Activated CD8-positive, alpha-beta memory T cell treated with anti-CD3 and anti-CD28 coated beads for 24 hours (primary cell): ENCODE data around the gene TBCK.
"Not testable (repeated sequence)": the region's sequence is repeated elsewhere in the genome, so short reads cannot be mapped to it uniquely, and the experiment has no call there.

ENCODE experiments used
- DNase-seq: peaks from one replicate; pipeline ENCODE4 v3.0.0-alpha.2; 2020

TBCK gene

GRCh38 chr4:106315968-106316772, at the start of gene TBCK, which contains the start of gene AIMP1:
TBCK (minus strand) TSS chr4:106316209; CDS start chr4:106308960, 7,249 bp downstream.
AIMP1 (plus strand) TSS chr4:106316550; CDS start chr4:106325010, 8,460 bp downstream.
- peak; percentile 94 for DNase-seq

GRCh38 chr4:106365613-106366012, 49.6 kb upstream of the TBCK start:
- no peak for DNase-seq

DNA sequence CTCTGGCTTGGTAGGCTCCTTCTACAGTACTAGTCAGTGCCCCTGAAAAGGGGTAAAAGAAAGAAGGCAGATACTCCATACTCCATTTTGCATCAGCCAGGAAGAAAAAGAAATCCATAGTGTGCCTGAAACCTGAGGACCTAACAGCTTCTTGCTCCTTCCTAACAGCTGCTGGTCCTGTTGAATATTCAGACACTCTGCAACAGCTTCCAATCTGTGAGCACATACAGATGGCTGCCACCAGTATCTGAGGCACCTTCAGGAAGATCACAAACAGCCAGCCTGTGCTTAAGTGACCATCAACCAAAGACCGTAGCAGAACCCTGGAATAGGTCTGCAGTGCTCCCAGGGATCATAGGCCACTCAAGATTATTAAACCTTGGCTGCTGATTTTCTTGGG, 48.3 kb upstream of the TBCK start:
- no peak for DNase-seq

DNA sequence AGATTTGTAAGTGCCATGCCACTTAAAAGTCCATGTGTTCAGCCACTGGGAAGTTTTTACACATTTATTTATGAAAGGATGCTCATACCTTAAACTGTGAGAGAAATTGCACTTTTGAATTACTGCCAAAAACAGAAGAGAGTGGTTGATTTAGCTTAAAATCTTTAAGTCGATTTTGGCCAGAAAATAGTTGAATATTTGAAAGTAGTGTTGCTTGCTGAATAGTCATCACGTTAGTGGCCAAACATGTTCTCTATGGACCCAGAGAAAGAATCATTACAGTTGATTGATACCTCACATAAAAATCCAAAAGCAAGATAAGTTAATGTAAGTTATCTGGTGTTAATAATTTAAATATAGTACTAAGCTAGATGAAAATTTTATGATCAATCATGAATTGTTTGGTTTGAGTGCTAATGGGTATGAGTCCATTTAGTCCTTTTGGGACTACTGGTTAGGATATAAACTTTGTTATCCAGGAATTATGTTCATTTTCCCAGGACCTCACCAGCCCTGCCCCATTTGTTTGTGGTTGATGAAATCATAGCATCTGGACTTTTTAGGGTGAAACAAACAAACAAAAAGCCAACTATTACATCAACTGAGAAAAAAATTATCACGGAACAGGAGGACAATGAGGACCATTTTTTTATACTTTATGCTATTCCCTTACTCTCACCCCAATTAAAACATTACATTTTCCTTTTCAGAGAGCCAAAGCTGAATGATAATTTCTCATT, 46.2 kb upstream of the TBCK start:
- no peak for DNase-seq

- no peak for DNase-seq
Observed at GRCh38 chr4:106358899-106359298, 42.9 kb upstream of the TBCK start.

DNA sequence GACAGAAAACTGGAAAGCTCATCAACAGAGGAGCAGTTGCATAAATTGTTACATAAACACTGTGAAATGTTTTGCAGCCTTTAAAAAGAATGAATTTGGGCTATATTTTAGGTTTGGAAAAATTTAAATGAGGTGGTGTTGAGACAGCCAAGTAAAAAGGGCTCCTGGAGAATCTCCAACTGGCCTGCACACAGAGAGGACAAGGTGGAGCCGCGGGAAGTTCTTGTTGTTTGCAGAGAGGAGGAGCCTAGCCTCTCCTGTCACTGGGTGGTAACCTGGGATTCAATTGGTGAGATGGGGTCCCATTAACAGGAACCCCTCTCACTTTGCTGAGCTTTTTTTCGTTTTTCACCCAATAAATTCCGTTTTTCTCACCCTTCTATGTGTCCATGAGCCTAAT, 39.2 kb upstream of the TBCK start:
- DNase-seq: no peak

DNA sequence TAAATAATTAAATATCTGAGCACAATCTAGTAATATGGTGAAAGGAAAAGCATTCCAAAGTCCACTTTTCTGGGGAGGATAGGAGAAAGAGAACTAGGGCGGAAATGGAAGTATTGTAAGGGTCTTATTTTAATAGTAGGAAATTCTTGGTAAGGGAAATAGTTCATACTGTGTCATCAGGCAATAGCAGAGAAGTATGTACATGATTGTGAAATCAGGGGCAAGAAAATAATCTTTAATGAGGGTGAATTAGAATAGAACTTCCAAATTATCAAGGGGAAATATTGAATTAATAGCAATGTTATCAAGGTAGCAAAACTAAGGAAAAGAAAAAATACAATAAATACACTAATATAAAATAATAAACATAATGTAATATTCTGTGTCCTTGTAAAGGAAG, 37.8 kb upstream of the TBCK start:
- DNase-seq: no peak

DNA sequence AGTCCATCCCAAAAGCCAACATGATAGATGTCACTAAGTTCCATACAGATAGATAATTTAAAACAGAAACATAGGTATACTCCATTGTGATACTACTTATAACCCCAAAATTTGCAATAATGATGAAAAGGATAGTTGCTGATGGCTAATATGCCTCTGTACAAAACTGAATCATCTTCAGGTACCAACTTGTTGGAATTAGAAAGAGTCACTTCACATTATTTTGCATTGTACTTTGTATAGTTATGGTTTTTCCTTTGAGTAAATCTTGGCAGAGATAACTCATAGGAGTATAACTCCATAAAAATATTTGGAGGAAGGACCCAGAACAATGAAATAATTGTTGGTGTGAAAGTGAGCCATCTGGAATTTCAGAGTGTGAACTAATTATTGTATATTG, 35.0 kb upstream of the TBCK start:
- DNase-seq: no peak

- no peak for DNase-seq
Observed at GRCh38 chr4:106347167-106347566, 31.2 kb upstream of the TBCK start.

DNA sequence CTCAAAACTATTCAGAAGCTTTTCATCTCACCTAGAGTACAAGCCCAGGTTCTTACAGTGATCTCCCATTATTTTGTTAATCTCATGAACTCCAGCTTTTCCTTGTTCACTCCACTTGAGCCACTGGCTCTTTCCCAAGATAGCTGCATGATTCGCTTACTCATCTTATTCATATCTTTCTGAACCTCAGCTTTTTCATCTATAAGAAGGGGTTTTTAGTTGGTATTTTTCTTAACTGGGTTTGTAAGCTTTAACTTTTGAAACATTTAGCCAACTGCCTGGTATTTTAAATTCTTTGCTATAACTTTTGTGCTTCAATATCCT, 28.6 kb upstream of the TBCK start:
- no peak for DNase-seq

DNA sequence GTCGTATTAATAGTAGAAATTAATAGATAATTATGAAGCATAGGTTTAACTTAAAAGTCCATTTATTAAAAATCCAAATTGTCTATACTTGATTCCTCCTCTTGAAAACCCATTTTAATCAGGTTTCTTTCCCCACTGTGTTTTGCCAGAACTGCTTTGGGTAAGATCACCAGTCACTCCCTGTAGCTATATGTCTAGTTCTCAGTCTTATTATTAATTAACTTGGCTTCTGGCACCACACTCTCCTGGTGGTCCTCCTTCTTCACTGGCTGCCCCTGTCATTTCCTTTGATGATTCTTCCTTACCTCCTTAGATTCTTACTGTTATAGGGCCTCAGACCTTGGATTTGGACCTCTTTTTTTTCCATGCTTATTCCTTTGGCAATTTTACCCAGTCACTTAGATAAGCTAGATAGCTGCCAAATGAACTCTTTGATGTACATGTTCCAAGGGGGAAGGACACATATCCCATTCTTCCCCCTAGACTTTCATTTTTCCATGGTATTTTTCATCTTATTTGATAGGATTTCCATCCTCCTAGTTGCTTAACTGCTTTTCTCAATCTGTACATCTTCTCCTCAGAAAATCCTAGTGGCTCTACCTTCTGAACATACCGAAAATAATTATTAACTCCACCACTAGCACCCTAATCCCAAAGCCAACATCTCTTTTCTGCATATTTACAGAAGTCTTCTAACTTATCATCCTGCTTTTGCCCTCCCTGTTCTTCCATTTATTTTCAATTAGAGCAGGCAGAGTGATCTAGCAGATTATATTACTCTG, 28.0 kb upstream of the TBCK start:
- no peak for DNase-seq

DNA sequence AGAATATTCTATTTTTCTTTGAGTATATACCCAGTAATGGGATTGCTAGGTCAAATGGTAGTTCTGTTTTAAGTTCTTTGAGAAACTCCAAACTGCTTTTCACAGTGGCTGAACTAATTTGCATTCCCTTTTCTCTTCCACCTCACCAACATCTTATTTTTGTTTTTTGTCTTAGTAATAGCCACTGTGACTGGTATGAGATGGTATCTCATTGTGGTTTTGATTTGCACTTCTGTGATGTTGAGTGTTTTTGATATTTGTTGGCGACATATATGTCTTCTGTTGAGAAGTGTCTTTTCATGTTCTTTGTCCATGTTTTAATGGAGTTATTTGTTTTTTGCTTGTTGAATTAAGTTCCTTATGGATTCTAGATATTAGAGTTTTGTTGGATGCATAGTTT, 24.8 kb upstream of the TBCK start:
- DNase-seq: no peak

GRCh38 chr4:106339431-106339830, 23.4 kb upstream of the TBCK start:
- no peak for DNase-seq

- no peak for DNase-seq
Observed at GRCh38 chr4:106338671-106339070, 22.7 kb upstream of the TBCK start.

DNA sequence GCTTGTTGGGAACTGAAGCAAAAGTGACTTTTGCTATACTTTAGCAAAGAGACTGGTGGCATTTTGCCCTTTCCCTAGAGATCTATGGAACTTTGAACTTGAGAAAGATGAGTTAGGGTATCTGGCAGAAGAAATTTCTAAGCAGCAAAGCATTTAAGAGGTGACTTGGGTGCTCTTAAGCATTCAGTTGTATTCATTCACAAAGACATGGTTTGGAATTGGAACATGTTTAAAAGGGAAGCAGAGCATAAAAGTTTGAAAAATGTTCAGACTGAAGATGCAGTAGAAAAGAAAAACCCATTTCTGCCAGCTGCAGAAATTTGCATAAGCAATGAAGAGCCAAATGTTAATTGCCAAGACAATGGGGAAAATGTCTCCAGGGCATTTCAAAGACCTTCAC, 21.9 kb upstream of the TBCK start:
- no peak for DNase-seq

- DNase-seq: no peak
Observed at GRCh38 chr4:106336618-106337017, 20.6 kb upstream of the TBCK start.

GRCh38 chr4:106334741-106335470, 18.9 kb upstream of the TBCK start:
- no peak for DNase-seq

- no peak for DNase-seq
Observed at GRCh38 chr4:106333186-106333585, 17.2 kb upstream of the TBCK start.

DNA sequence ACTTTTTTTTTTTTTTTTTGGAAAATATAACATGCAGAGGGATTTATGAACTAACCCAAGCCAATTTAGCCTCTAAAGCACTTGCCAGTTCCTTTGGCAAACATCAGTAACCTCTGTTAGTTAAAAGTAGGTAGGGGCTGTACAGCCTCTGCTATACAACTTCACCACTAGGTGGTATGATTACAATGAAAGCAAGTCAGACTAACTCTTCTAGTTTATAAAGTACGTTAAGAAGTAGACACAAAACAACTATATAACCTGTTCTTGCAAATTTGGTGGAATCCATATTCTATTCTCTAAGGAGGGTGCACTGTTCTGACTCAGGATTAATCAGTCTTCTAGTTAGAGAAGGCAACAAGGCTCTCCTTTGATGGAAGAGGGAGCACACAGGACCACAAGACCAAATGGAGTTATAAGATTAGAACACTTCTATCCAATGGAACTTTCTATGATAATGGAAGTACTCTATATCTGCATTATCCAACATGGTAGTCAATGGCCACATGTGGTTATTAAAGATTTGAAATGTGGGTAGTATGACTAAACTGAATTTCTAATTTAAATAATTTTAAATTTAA, 13.1 kb upstream of the TBCK start:
- no peak for DNase-seq

GRCh38 chr4:106325800-106326199, 9.8 kb upstream of the TBCK start:
- DNase-seq: no peak

DNA sequence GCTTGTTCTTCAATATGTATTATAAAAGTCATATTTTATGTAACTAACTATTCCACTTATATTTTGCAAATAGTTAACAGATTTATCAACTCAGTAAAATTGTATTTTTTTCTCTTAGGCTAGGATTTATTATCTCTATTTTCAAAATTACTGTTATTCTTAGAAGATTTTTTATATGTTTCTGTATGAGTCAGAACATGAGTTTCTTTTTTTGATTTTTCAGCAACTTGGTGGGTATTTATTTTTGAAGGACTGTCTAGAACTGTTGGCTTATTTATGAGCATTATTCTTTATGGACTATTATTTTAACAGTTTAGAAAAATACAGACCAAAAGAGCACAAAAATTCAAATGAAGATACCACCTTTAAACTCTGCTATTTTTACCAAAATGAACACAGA, 7.1 kb upstream of the TBCK start:
- no peak for DNase-seq

DNA sequence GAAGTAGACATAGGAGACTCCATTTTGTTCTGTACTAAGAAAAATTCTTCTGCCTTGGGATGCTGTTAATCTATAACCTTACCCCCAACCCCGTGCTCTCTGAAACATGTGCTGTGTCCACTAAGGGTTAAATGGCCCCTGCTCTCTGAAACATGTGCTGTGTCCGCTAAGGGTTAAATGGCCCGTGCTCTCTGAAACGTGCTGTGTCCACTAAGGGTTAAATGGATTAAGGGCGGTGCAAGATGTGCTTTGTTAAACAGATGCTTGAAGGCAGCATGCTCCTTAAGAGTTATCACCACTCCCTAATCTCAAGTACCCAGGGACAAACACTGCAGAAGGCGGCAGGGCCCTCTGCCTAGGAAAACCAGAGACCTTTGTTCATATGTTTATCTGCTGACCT, 5.8 kb upstream of the TBCK start:
- not testable (repeated sequence) for DNase-seq

GRCh38 chr4:106321168-106321567, 5.2 kb upstream of the TBCK start:
- DNase-seq: not testable (repeated sequence)
